Measurements from ENCODE around the gene CHRNE.

CHRNE gene

DNA sequence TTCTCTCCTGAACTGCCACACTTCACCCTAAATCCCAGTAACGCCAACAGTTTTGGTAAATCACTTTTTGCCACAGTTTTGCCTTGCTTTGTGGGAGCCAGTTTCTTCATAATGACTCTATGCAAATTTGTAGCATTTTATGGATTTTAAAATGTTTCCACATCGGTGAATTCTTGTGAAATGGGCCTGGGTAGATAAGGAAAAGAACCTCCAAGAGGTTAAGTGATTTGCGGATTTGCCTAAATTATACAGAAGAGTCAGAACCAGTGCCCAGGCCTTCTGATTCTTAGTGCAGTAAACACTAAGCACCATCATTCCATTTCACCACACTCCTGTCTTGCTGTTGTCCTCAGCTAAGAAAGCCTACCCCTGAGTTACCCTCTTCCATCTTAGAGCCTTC, 51.8 kb downstream of the CHRNE start:
- DNase-seq = no peak

DNA sequence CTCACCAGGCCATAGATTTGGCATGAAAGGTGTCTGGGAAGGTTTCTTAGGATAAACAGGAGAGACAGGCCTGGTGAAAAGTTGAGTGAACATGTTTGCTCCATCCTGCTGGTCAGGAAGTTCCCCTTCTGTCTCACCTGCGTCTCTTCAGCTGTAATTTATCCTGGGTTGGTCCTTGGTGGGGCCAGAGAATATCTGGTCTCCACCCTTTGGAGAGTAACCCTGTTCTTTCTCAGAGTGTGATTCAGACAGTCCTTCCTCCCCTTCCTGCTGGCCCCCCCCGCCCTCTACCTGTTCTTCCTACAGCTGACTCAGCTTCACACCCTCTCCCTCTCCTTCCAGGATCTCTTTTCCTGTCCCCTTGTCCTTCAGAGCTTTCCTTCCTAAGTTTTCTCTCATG, 52.7 kb downstream of the CHRNE start:
- DNase-seq = no peak

DNA sequence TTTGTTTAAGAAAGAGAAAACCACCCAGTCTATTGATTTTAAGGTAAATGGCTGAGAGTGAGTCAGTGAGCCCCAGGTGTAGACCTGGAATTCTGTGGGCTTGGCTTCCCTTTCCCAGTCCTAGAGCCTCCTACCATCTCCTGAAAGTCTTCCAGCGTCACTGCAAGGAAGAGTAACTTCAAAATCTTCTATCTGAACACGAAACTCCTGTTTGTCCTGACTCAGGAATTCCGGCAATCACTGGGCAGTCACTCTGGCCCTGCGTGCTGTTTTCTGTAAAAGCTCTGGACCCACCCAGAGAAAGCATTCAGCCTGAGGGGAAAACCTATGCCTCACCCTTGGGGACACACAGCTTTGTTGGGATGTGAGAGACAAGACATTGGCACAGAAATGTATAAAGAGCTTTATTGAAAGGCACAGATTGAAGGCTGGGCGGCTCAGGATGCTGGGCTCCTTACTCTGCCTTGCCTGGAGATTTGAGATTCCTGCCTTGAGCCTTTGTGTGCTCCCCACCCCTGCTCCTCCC, 53.8 kb downstream of the CHRNE start:
- no peak for DNase-seq

Data from activated CD4-positive, alpha-beta T cell treated with anti-CD3 and anti-CD28 coated beads, Interleukin-2, amount 50 U/mL, for 16 hours (primary cell).